Right atrium auricular region (tissue), 2 donors: ENCODE data around the gene SIL1. TPM values are rescaled to one million over a fixed set of nuclear protein-coding genes. Genes with fewer than 3 reads are reported as not detected.

ENCODE experiments used
- DNase-seq: peaks from one replicate; pipeline ENCODE4 v3.0.0-alpha.2; 2019; ENCODE audit warnings: low spot score
- H3K27ac ChIP-seq, 2 donors: fragments of 200-600 bp; sonication (generic); 1 replicate in 1 of 2; 2 replicates in 1 of 2; pipeline ENCODE4 v1.5.1; 2016 to 2019
- H3K27me3 ChIP-seq, 2 donors: fragments of 200-600 bp; sonication (generic); one replicate each; pipeline versions ENCODE4 v1.5.1 to v1.6.0; 2017 to 2019
- H3K36me3 ChIP-seq: fragments of 200-600 bp; sonication (generic); one replicate; pipeline ENCODE4 v1.5.1; 2016
- H3K4me1 ChIP-seq, 2 donors: fragments of 200-600 bp; sonication (generic); one replicate each; pipeline versions ENCODE4 v1.5.1 to v1.6.0; 2017 to 2019
- H3K4me3 ChIP-seq, 2 donors: fragments of 200-600 bp; sonication (generic); 1 replicate in 1 of 2; 2 replicates in 1 of 2; pipeline ENCODE4 v1.5.1; 2017 to 2019; ENCODE audit warnings: mild to moderate bottlenecking in 1 of 2, moderate library complexity in 1 of 2
- H3K9me3 ChIP-seq, 2 donors: fragments of 200-600 bp; sonication (generic); one replicate each; pipeline ENCODE4 v1.5.1; 2019
- total RNA-seq, 2 donors: library from RNA; depleted of rRNA; stranded (reverse); fragments of >200 nt; gene quantifications; one replicate each; pipeline ENCODE4 v1.1.0, GENCODE V29; 2016
- TF ChIP-seq, protein P1 (sequence below), 2 donors: fragments of 200-600 bp; sonication (generic); IDR thresholded peaks; one replicate each; pipeline ENCODE4 v1.5.1; 2019; ENCODE audit warnings: antibody characterized with exemption in 2 of 2

SIL1 gene
- 10 to 100 TPM; 32.7 to 41.3 TPM for total RNA-seq

DNA sequence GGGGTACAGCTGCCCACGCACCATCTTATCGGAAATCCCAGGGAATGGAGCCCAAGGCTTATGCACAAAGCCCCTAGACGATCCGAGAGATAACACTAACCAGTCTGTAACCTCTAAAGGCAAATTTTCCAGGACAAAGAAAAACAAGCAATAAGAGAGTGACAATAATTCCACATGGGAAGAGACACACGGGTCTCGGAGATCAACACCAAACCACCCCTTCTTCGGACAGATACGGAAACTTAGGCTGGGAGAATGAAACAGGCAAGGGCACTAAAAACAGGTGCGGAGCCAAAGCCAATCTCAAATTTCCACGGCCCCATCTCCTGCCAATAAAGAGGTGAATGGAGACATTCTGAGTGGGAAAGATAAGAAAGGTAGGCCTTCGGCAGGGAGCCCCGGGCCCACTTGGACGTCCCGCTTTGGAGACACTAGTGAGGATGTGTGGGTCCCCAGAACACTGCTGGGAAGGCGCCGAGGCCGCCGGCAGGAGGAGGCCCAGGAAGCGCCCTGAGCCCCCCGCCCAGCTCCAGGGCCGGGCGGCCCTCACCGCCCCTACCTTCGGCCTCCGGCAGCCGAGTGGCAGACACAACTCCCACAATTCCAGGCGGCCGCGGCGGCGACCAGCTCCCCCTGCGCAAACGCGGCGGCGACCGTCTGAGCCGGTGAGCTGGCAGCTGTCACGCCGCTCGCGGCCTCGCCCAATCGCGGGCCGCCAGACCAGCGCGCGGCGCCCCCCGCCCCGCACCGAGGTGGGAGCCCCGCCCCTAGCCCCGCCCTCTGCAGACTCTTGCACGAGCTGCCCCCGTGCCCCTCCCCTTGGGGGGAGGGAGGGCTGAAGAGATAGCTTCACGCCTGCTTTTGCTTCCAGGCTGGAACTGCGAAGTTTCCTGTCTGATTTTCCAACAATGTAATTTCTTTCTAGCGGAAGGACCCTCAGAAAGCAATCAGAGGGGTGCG, at the start of gene SIL1:
Gene SIL1 (minus strand): TSS at position 659 of the 960 bp plus-strand sequence. CDS start 70,525 bp downstream, outside the sequence.
- Histone ChIP-seq H3K36me3 (no peaks in the 10 kb centered on the region), H3K4me3 (peak within 1 kb of the TSS; percentile 65 to 72), H3K27ac (peak within 1 kb of the TSS; percentile 96 to 97), H3K9me3 (no peaks in the 10 kb centered on the region), H3K4me1 (peaks cover 0 to 16% of the 10 kb centered on the region in 2 donors), H3K27me3 (no peaks in the 10 kb centered on the region)
- TF ChIP-seq, protein P1, sequence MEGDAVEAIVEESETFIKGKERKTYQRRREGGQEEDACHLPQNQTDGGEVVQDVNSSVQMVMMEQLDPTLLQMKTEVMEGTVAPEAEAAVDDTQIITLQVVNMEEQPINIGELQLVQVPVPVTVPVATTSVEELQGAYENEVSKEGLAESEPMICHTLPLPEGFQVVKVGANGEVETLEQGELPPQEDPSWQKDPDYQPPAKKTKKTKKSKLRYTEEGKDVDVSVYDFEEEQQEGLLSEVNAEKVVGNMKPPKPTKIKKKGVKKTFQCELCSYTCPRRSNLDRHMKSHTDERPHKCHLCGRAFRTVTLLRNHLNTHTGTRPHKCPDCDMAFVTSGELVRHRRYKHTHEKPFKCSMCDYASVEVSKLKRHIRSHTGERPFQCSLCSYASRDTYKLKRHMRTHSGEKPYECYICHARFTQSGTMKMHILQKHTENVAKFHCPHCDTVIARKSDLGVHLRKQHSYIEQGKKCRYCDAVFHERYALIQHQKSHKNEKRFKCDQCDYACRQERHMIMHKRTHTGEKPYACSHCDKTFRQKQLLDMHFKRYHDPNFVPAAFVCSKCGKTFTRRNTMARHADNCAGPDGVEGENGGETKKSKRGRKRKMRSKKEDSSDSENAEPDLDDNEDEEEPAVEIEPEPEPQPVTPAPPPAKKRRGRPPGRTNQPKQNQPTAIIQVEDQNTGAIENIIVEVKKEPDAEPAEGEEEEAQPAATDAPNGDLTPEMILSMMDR (IDR thresholded peaks at IDR 0.05), result no peak
- DNase-seq, result peak; percentile 96

DNA sequence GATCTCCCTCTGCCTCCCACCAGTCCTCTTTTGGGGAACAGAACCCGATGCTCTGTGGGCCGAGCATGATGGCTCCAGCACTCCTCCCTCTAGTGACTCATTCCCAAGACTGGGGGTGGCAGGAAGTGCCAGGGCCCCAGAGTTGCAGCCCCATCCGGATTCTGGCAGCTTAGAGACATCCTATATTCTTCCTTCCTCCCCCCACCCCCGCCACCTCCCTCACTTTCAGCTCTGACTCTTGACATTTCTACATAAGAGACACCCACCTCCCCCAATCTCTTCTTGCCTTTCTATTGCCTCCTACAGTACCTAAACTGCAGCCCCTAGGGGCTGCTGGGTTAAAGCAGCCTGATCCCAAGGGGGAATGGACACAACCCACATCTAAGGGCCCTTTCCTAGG, 48.2 kb upstream of the SIL1 start:
- Histone ChIP-seq H3K27me3 (no peaks in the 10 kb centered on the region), H3K4me3 (no peak overlapping the region), H3K9me3 (no peaks in the 10 kb centered on the region), H3K27ac (no peak overlapping the region), H3K36me3 (no peaks in the 10 kb centered on the region), H3K4me1 (no peaks in the 10 kb centered on the region)
- TF ChIP-seq, protein P1 (IDR thresholded peaks at IDR 0.05), result no peak
- no peak for DNase-seq

DNA sequence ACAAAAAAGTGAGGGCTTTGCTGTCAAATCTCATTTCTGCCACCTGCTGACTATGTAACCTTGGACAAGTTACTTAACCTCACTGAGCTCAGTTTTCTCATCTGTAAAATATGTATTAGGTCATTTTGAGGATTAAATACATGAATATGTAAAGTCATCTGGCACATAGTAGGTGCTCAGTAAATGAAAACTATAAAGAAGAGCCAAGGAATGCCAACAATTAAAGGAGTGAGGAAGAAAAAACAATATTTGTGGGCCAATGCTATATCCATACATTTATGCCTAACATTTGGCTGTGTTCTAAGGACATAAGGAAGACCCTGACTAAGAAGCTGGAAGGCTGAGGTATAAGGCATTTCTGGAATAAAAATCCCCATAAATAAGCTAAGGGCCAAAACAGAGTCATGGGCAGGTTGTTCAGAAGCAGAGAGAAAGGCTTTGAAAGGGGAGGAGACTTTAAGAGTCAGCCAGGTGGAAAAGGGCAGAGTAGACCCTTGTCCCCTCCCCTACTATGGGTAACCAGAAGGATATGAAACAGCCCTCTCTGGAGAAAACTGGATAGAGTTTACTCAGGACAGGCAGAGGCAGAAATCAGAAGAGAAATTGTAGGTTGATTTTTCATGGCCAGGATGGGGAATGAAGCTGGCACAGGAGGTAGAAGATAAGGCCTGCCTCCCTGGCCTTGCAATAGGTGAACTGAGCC, 47.6 kb upstream of the SIL1 start:
- Histone ChIP-seq H3K4me3 (no peak overlapping the region), H3K36me3 (no peaks in the 10 kb centered on the region), H3K9me3 (no peaks in the 10 kb centered on the region), H3K4me1 (no peaks in the 10 kb centered on the region), H3K27ac (no peak overlapping the region), H3K27me3 (no peaks in the 10 kb centered on the region)
- TF ChIP-seq, protein P1 (IDR thresholded peaks at IDR 0.05), result no peak
- no peak for DNase-seq

DNA sequence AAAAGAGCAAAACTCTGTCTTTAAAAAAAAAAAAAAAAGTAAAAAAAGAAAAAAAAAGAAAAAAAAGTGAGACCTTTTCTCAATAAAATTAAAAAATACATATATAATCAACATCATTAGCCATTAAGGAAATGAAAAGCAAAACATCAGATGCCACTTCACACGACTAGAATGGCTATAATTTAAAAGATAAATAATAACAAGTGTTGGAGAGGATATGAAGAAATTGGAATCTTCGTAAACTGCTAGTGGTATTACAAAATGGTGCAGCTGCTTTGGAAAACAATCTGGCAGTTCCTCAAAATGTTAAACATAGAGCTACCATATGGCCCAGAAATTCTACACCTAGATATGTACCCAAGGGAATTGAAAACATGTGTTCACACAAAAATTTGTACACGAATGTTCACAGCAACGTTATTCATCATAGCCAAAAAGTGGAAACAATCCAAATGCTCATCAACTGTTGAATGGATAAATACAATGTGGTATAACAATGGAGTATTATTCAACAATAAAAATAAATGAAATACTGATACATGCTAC, 45.3 kb upstream of the SIL1 start:
- no peaks in the 10 kb centered on the region for H3K27me3 ChIP-seq
- H3K36me3 ChIP-seq, result no peaks in the 10 kb centered on the region
- no peak for DNase-seq

DNA sequence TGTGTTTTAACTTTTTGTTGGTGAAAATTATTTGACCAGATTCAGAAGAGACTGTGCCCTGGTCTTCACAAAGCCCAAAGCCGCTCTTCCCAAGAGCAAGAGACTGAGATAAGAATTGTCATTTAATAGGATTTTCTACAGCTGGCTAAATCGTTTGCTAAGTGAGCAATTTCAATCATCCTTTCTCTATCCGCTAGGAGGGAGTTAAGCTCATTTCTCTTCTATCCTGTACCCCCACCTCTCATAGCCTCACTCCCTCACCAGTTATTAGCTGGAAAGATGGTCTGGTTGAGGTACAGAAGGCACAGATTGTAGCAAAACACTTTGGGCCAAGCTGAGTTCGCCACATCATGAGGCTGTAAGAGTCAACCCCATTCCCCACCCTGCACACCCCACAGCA, 43.0 kb upstream of the SIL1 start:
- TF ChIP-seq, protein P1 (IDR thresholded peaks at IDR 0.05), result no peak
- H3K9me3 ChIP-seq, result no peaks in the 10 kb centered on the region
- H3K27me3 ChIP-seq, result no peaks in the 10 kb centered on the region
- H3K27ac ChIP-seq, result no peak overlapping the region
- H3K36me3 ChIP-seq, result no peaks in the 10 kb centered on the region
- DNase-seq, result no peak
- H3K4me1 ChIP-seq, result no peaks in the 10 kb centered on the region
- no peak overlapping the region for H3K4me3 ChIP-seq

More for the DNA sequence above, 45.3 kb upstream of the SIL1 start:
- H3K4me3 ChIP-seq, result no peak overlapping the region
- no peak overlapping the region for H3K27ac ChIP-seq
- TF ChIP-seq, protein P1 (IDR thresholded peaks at IDR 0.05), result no peak
- H3K9me3 ChIP-seq, result no peaks in the 10 kb centered on the region
- no peaks in the 10 kb centered on the region for H3K4me1 ChIP-seq
